ENCODE results near the gene PRLH.

Gene PRLH

DNA sequence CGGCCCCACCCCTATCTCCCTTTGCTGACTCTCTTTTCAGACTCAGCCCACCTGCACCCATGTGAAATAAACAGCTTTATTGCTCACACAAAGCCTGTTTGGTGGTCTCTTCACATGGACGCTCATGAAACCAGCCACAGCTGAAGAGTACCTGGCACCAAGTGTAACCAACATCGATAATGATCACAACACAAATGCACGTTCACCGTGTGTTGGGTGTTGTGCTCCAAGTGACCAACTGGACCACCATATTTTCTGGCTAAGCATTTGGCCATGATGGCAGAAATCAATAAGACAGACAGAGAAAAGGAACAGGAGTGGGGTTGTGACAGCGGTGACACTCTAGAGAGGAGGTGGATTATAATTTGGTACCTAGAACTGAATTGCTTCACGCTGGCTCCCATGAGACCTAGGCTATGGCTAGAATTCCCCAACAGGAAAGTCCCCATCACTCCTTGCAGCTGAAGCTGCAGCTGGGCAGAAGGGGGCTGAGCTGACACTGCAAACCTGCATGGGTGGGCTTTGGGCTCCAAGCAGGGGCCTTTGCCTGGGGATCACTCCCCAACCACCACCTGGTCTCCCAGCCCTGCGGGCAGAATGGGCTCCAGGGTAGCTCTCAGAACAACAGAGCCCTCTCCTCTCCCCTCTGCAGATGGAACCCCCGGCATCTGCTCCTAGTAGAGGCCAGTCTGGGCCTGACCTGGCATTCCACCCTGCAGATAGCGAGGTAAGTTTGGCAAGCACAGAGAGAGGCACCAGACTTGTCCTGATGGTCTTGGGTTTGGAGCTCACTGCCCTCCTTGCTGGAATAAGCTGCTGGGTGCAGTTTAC, 46.4 kb downstream of the PRLH start:
- ChIA-PET POLR2A (no interaction called here), CTCF (interaction anchor here (0.7 to 1.7 kb wide), 4 partner anchors 41 to 134 kb away, joined by 3 to 5 read pairs (median 3); no protein-coding TSS in a partner anchor)
- no peak for DNase-seq (ENCODE audit: extremely low spot score)
- TF ChIP-seq, protein P1, sequence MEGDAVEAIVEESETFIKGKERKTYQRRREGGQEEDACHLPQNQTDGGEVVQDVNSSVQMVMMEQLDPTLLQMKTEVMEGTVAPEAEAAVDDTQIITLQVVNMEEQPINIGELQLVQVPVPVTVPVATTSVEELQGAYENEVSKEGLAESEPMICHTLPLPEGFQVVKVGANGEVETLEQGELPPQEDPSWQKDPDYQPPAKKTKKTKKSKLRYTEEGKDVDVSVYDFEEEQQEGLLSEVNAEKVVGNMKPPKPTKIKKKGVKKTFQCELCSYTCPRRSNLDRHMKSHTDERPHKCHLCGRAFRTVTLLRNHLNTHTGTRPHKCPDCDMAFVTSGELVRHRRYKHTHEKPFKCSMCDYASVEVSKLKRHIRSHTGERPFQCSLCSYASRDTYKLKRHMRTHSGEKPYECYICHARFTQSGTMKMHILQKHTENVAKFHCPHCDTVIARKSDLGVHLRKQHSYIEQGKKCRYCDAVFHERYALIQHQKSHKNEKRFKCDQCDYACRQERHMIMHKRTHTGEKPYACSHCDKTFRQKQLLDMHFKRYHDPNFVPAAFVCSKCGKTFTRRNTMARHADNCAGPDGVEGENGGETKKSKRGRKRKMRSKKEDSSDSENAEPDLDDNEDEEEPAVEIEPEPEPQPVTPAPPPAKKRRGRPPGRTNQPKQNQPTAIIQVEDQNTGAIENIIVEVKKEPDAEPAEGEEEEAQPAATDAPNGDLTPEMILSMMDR (IDR thresholded peaks at IDR 0.05; ENCODE audit: control extremely low read depth, extremely low read depth, low read depth, missing control alignments) = no peak

DNA sequence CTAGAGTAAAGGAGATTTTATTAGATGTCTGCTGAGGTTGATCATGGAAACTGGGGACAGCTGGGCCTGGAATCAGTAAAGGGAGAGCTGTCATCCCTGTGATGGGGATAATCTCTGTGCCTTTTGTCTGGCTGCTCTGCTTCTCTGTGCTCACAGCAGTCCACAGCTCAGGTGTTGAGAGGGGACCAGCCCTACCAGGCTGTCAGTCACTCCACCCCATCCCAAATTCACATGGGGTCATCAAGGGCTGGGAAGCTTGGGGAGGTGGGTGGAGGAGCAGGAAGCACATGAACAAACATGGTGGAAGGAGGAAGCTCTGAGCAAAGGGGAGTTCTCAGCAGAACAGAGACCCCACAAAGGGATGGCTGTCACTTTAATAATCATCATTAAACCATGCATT, 47.3 kb downstream of the PRLH start:
- CTCF ChIA-PET = interaction anchor here (0.9 to 1.7 kb wide), 3 partner anchors 41 to 101 kb away, joined by 3 to 5 read pairs (median 3); no protein-coding TSS in a partner anchor
- POLR2A ChIA-PET = no interaction called here
- DNase-seq (ENCODE audit: extremely low spot score) = no peak
- TF ChIP-seq, protein P1 (IDR thresholded peaks at IDR 0.05; ENCODE audit: control extremely low read depth, extremely low read depth, low read depth, missing control alignments) = no peak

DNA sequence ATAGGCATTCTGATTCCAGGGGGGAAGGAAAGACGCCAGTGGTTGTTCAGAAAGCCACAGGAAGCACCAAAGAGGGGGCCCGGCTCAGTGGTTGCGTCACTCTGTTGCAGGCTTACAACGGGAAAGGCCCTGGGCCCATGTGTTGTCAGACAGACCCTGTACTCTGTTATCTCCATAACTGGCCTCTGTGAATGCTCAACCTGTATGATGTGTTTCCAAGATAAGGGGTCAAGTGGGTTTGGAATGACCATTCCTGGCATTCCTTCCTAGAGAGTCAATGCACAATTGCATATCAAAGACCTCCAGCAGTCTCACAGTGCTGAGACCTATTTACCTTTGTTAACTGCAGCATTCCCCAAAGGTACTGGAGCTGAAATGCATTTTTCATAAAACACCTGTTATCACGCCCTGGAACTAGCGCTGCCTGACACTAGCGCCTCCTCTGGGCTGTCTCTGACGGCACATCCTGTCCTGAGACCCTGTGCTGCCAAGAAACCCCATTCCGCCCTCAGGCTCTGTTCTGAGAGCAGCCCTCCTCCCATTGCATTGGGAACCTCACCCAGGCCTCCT, 47.9 kb downstream of the PRLH start:
- CTCF ChIA-PET = interaction anchor here (0.9 to 1.7 kb wide), 5 partner anchors 10 to 131 kb away, joined by 3 to 5 read pairs (median 3); no protein-coding TSS in a partner anchor
- TF ChIP-seq, protein P1 (IDR thresholded peaks at IDR 0.05; ENCODE audit: control extremely low read depth, extremely low read depth, low read depth, missing control alignments) = no peak
- DNase-seq (ENCODE audit: extremely low spot score) = no peak
- POLR2A ChIA-PET = no interaction called here

DNA sequence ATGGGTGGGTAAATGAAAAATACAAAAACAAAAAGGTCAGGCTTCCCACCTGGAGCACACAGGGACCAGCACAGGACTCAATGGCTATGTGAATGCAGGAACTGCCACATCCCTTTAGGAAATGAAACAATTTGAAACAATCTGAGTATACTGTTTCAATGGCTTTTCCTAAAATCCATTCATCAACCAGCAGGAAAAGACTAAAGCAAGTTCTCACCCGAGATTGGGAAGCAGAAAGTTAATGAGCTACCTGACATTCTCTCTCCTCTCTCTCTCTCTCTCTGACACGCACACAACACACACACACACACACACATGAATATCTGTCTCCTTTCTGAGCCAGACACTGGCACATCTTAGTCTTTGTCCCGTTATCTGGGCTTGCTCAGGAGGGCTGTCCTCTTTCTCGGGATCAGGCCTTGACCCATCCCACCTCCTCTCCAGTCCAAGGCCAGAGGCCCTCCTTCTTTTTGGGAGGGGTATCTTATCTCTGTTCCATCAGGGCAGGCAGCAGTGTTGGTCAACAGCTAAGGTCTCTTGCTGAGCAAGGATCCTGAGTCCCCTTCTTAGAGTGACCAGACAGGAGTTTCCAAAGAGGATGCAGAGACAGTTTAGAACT, 49.4 kb downstream of the PRLH start:
- POLR2A ChIA-PET = no interaction called here
- TF ChIP-seq, protein P1 (IDR thresholded peaks at IDR 0.05; ENCODE audit: control extremely low read depth, extremely low read depth, low read depth, missing control alignments) = no peak
- CTCF ChIA-PET = interaction anchor here (1.2 to 1.8 kb wide), 3 partner anchors 9 to 130 kb away, joined by 3 to 6 read pairs (median 4); no protein-coding TSS in a partner anchor

DNA sequence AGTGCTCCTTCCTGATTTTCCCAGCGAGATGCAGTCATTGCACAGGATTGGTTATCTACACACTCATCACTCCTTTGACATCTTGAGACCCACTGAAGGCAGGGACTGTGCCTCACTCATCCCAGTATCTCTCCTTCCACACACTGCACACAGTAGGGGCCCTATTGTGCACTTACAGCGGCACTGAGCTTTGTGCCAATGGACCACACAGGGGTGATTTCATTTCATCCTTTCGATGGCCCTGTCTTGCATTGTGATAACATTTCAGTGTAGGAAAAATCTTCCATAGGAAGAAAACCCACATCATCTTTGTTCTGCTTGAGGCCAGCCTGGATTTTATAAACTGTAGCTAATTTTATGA, 50.0 kb downstream of the PRLH start:
- TF ChIP-seq, protein P1 (IDR thresholded peaks at IDR 0.05; ENCODE audit: control extremely low read depth, extremely low read depth, low read depth, missing control alignments) = no peak
- CTCF ChIA-PET = interaction anchor here (1.7 to 1.8 kb wide), 2 partner anchors 44 to 57 kb away, joined by 6 read pairs; no protein-coding TSS in a partner anchor
- POLR2A ChIA-PET = no interaction called here
- no peak for DNase-seq (ENCODE audit: extremely low spot score)

More for the DNA sequence above, 49.4 kb downstream of the PRLH start:
- DNase-seq (ENCODE audit: extremely low spot score) = no peak

Measured in GM10248 (cell line).